Activated naive CD8-positive, alpha-beta T cell treated with anti-CD3 and anti-CD28 coated beads, Interleukin-2, amount 50 U/mL, for 24 hours (primary cell): ENCODE results near the gene POLG2.

Experiments used
- ATAC-seq: fragments of 150-1000 bp; cut with Tn5 transposase; one replicate; pipeline ENCODE4 v1.10.0; 2021
- DNase-seq: peaks from one replicate; pipeline ENCODE4 v3.0.0; 2021
- H3K27ac Mint-ChIP-seq: one replicate; pipeline ENCODE4 v1.8.0; 2021; ENCODE audit warnings: mild to moderate bottlenecking, mixed read lengths
- H3K27me3 Mint-ChIP-seq: one replicate; pipeline ENCODE4 v1.8.0; 2021; ENCODE audit warnings: mixed read lengths
- H3K36me3 Mint-ChIP-seq: one replicate; pipeline ENCODE4 v1.8.0; 2021; ENCODE audit warnings: low read depth, mixed read lengths
- H3K4me1 Mint-ChIP-seq: one replicate; pipeline ENCODE4 v1.8.0; 2021; ENCODE audit warnings: mixed read lengths
- H3K4me3 Mint-ChIP-seq: one replicate; pipeline ENCODE4 v1.8.0; 2021; ENCODE audit warnings: mild to moderate bottlenecking, moderate library complexity, mixed read lengths
- H3K9me3 Mint-ChIP-seq: one replicate; pipeline ENCODE4 v1.8.0; 2021; ENCODE audit warnings: mixed read lengths

Gene POLG2

DNA sequence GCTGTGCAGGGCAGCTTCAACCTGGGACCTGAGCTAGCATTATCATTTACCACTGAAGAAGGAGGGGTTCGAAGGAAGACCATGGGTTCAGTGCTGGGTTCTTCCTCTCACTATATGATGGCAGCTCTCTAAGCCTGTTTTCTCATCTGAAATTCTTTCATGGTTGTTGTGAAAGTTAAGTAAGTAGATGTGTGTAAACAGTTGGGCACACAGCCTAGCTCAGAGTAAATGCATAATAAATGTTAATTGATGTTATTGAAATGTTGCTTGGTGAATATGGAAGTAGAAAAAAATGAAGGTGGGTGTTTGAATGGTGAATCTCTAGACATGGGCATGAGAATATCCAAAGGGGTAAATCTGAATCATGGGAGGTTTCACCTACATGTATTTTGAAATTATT, 19.0 kb upstream of the POLG2 start:
- ATAC-seq: no peak
- Mint-ChIP-seq H3K4me1 (peaks cover 20% of the 10 kb centered on the region), H3K27ac (no peak overlapping the region), H3K36me3 (peaks cover 33% of the 10 kb centered on the region), H3K27me3 (no peaks in the 10 kb centered on the region), H3K9me3 (no peaks in the 10 kb centered on the region), H3K4me3 (no peak overlapping the region)
- DNase-seq: no peak

DNA sequence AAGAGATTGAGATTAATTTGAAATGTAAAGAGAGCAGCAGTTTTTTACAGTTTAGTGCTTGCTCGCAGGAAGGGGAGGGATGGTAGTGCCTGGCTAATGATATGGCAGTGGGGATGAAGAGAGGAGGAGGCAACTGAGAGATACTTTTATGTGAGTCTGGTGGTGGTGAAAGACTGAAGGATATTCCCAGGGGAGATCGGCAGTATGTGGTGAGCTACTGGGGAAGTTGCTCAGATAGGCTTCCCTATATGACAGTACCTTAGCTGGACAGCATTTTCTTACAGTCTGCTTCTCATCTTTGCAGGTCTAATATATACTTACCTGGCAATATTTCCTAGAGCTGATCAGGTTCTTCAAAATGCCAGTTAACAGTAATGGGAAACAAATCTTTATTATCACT, 18.6 kb upstream of the POLG2 start:
- Mint-ChIP-seq H3K4me1 (peaks cover 20% of the 10 kb centered on the region), H3K27ac (no peak overlapping the region)
- ATAC-seq: no peak

DNA sequence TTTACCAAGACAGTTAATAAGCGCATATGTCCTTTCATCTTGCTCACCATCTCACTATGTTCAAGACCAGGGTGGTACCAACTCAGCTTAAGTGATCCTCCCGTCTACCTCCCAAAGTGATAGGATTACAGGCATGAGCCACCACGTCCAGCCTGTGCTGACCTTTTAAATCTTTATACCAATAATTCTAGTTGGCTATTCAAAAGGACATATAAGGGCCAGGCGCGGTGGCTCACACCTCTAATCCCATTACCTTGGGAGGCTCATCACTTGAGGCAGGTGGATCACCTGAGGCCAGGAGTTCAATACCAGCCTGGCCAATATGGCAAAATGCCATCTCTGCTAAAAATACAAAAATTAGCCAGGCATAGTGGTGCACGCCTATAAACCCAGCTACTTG, 12.3 kb upstream of the POLG2 start:
- DNase-seq (no peak), ATAC-seq (no peak)
- peaks cover 43% of the 10 kb centered on the region for H3K4me1 Mint-ChIP-seq
- H3K9me3 Mint-ChIP-seq: no peaks in the 10 kb centered on the region
- no peak overlapping the region for H3K27ac Mint-ChIP-seq
- H3K27me3 Mint-ChIP-seq: peaks cover 3% of the 10 kb centered on the region
- no peak overlapping the region for H3K4me3 Mint-ChIP-seq
- peaks cover 58% of the 10 kb centered on the region for H3K36me3 Mint-ChIP-seq

More for the DNA sequence above, 18.6 kb upstream of the POLG2 start:
- Mint-ChIP-seq H3K4me3 (no peak overlapping the region), H3K9me3 (no peaks in the 10 kb centered on the region), H3K36me3 (peaks cover 36% of the 10 kb centered on the region), H3K27me3 (no peaks in the 10 kb centered on the region)
- no peak for DNase-seq

DNA sequence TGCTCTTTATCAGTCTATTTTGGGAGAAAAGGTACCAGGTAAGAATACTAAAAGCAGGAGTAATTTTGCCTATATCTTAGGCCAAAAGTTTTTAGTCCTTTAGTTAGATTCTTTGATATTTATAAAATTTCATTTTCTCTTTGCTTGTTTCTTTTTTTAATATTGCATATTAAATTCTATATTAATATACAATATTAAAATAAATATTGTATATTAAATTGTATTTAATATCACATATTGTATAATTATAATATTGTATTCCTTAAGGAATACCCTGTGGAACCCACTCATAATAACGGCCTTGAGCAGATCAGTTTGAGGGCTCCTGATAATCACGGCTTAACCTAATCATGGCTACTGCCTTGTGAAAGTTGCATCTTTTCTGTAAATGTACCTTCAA, 11.8 kb upstream of the POLG2 start:
- Mint-ChIP-seq H3K36me3 (peaks cover 61% of the 10 kb centered on the region), H3K4me1 (peaks cover 48% of the 10 kb centered on the region), H3K4me3 (peak overlapping the region; percentile 100), H3K27me3 (peaks cover 3% of the 10 kb centered on the region), H3K9me3 (no peaks in the 10 kb centered on the region), H3K27ac (no peak overlapping the region)
- ATAC-seq (no peak), DNase-seq (no peak)

DNA sequence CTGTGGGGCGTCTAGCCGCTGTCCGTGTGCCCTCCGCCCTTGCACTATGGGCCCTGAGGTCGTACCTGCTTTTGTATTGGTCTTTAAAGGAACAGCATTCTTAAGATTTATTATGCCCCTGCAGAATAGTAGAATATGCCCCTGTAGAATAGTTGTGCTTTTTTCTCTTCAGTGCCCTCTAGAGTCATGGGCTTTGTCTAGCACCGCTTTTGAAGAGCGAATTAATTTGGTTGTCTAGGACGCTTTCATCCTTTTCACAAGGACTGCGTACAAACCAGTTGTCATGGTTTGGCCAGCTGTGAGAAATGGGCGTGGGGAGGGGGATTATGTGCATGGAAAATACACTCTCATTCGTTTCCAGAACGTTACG, 10.5 kb upstream of the POLG2 start:
- peaks cover 3% of the 10 kb centered on the region for H3K27me3 Mint-ChIP-seq
- H3K4me3 Mint-ChIP-seq: peak overlapping the region; percentile 100
- H3K27ac Mint-ChIP-seq: peak overlapping the region; percentile 100
- H3K9me3 Mint-ChIP-seq: no peaks in the 10 kb centered on the region
- ATAC-seq: peak; percentile 22
- DNase-seq: peak; percentile 17
- H3K36me3 Mint-ChIP-seq: peaks cover 67% of the 10 kb centered on the region
- H3K4me1 Mint-ChIP-seq: peaks cover 57% of the 10 kb centered on the region

DNA sequence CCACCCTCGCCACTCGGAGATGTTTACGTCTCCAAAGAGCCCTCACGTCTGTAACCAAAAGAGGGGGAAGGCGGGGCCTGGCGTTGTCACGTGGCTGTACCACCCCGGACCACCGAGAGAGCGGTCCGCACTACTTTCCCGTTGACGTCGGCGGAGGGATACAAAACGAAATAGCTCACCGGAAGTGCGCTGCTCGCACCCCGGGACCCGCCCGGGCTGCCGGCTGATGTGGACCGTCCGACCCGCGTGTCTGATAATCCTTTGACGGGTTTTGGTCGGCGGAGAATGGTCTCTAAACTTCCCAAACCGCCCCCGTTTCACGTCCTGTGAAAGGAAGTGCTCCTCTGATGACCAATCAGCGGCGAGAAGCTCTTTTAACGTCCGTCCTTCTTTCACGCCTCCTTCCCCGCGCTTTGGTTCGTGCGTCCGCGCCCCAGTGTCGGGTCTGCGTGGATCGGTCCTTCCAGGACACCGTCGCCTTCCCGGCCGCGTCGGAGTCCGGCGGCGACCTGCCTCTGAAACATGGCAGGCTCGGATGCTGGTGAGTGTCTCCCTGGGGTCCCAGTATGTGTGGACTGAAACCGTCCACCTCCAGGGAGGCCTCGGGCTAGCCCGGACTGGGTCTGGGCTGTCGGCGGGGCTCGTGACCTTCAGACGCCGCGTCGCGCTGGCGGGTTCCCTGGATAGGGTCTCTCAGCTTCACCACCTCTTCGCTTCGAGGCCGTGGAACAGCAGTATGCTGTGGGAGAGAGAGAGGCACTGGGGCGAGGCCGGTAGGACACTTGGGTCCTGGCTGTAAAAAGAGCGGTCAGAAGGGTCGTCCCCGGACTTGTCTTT, 9.9 kb upstream of the POLG2 start, which contains the start of gene CEP95:
TSS of gene CEP95 (plus strand) at position 402 of the 837 bp plus-strand sequence. CDS start at position 523, 121 bp downstream.
- H3K36me3 Mint-ChIP-seq: peaks cover 69% of the 10 kb centered on the region
- H3K4me3 Mint-ChIP-seq: peak within 1 kb of the TSS; percentile 100
- H3K4me1 Mint-ChIP-seq: peaks cover 62% of the 10 kb centered on the region
- peak; percentile 62 for ATAC-seq
- peak within 1 kb of the TSS; percentile 100 for H3K27ac Mint-ChIP-seq
- DNase-seq: peak; percentile 96
- peaks cover 3% of the 10 kb centered on the region for H3K27me3 Mint-ChIP-seq
- no peaks in the 10 kb centered on the region for H3K9me3 Mint-ChIP-seq

DNA sequence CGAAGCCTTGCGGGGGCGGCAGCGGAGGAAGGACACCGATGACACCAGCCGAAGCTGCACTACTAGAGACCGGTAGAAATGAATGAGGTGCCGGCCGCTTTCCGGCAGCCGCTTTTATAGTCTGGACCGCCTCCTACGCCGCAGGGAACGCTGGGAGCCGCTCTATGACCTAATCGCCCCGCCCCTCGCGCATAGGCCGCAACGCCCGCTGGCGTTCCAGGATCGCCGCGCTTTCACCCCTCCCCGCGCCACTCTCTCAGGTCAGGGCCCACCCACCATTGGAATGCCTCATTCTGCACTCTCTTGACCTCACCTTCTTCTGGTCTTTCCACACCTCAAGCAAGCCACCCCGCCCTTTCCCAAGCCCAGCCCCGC, 9.3 kb upstream of the POLG2 start, which contains the start of gene DDX5:
TSS of gene DDX5 (minus strand) at position 89 of the 375 bp plus-strand sequence. CDS start 170 bp downstream, outside the sequence.
- DNase-seq (peak; percentile 98), ATAC-seq (peak; percentile 71)
- Mint-ChIP-seq H3K27me3 (peaks cover 3% of the 10 kb centered on the region), H3K27ac (peak within 1 kb of the TSS; percentile 100), H3K4me1 (peaks cover 64% of the 10 kb centered on the region), H3K9me3 (no peaks in the 10 kb centered on the region), H3K36me3 (peaks cover 71% of the 10 kb centered on the region), H3K4me3 (peak within 1 kb of the TSS; percentile 100)

DNA sequence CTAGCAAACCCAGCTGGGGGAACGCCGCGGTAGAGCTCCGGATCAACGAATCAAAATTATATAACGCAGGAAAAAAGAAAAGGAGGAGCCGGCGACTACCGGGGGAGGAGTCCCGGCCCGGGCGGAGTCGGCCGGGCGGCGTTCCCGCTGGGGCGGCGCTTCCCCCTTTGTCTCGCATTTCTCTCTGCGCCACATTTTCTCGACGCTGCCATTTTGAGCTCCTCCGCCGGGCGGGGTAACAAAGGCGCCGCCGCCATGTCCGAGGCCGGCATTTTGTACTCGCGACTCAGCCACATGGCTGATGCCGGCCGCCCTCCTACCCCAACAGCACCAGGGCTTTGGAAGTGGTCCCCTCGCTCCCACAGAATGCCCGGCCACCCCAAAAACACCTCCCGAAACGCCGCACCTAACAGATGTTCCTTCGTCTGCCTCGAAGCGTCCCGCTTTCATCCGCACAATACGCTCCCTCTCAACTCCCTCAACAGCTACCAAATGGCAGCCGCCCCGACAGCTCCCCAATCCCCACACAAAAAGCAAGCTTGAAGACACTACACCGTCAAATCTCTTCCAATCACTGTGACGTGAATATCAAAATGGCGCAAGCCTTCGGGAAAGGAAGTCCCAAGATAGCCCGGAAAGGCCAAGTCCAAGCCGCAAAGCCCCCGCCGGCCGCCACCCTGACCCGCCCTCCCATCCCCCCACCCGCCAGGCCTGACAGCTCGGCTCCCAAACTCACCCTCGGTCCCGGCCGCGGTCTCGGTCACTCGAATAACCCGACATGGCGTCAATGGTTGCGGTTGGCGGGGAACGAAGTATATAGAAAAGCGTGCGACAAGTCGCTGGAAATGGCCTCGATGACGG, 8.7 kb upstream of the POLG2 start:
- H3K36me3 Mint-ChIP-seq: peaks cover 72% of the 10 kb centered on the region
- peak; percentile 83 for DNase-seq
- H3K27ac Mint-ChIP-seq: peak overlapping the region; percentile 100
- peak overlapping the region; percentile 100 for H3K4me3 Mint-ChIP-seq
- peaks cover 3% of the 10 kb centered on the region for H3K27me3 Mint-ChIP-seq
- H3K4me1 Mint-ChIP-seq: peaks cover 70% of the 10 kb centered on the region
- no peaks in the 10 kb centered on the region for H3K9me3 Mint-ChIP-seq
- ATAC-seq: peak; percentile 37

DNA sequence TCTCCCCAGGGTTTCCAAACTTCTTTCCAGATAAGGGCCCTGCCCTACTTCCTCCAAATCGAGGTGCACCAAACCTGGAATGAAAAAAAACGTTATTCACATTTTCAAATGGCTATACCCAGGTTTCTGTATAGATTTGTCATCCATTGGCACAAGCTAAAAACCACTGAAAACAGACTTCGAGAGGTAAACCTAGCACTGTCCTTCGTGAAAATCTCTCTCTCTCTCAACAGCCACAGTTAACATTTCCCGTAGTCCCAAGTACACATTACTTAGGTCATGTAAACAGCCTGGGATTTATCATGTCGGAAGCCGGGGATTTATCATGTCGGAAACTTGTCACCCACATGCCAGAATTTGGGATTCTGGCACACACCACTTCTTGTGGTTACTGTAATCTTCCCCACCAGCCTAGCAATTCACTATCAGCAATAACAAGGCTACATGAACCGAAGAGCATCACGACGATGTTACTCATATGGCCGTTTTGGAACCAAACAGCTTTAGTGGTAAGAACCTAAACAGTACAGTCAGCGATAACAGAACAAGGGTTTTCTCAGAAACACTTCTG, 8.0 kb upstream of the POLG2 start:
- no peak for DNase-seq
- no peaks in the 10 kb centered on the region for H3K9me3 Mint-ChIP-seq
- H3K36me3 Mint-ChIP-seq: peaks cover 74% of the 10 kb centered on the region
- no peak for ATAC-seq
- H3K27me3 Mint-ChIP-seq: peaks cover 3% of the 10 kb centered on the region
- peak overlapping the region; percentile 100 for H3K27ac Mint-ChIP-seq
- H3K4me3 Mint-ChIP-seq: peak overlapping the region; percentile 100
- peaks cover 76% of the 10 kb centered on the region for H3K4me1 Mint-ChIP-seq

DNA sequence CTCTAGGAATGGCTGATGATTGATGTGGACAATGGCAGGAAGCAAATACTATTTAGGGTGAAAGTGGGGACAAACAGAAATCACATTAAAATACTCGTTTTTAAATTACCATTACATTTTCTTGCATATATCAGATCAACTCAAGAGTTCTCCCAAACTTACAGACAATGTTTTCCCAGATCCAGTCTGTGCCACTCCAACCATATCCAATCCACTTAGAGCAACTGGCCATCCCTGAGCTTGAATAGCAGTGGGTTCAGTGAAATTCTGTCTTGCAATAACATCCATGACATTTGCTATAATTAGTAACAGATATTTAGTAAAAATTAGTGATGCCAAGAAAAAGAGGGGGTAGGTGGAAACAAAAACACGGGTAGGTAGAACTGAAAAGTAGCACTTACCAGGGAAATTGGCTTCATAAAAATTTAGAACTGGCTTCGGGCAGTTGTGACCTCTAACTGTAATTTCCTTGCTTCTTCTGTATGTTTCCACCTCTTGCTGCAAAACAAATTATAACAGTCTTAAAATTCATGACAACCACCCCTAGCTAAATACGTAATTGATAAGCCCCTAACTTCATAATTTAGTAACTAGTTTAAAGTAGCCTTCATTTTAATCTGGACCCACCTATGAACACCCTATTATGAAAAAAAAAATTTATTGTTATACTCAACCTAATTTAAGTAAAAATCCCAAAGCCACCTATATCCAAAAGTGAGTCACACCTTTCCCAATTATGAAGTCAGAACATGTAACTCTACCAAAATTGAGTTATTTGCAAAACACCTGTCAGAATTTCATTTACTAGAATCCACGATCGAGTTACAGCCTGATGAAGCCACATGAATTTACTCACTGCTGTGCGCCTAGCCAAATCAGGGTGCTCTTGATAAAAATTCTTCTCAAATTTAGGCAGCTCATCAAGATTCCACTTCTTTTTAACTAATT, 7.2 kb upstream of the POLG2 start:
- Mint-ChIP-seq H3K4me1 (peaks cover 80% of the 10 kb centered on the region), H3K27ac (peak overlapping the region; percentile 100), H3K9me3 (no peaks in the 10 kb centered on the region), H3K4me3 (peak overlapping the region; percentile 100), H3K27me3 (peaks cover 3% of the 10 kb centered on the region), H3K36me3 (peaks cover 79% of the 10 kb centered on the region)
- ATAC-seq (no peak), DNase-seq (no peak)

DNA sequence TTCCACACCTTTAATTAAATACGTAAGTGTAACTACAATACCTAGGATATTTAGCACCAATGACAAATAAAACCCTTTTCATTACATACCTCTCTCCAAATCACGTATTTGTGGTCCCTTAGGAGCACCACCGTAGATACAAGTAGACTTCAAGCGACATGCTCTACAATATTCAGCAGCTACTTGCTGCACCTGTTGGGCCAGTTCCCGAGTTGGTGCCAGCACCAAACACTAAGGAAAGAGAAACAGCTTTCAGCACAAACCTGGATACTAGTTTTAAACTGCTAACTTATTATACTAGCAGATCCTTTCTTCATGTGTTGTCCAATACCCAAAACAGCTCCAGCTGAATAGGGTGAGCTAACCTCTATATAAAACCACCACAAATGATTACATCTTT, 6.5 kb upstream of the POLG2 start:
- peaks cover 79% of the 10 kb centered on the region for H3K36me3 Mint-ChIP-seq

DNA sequence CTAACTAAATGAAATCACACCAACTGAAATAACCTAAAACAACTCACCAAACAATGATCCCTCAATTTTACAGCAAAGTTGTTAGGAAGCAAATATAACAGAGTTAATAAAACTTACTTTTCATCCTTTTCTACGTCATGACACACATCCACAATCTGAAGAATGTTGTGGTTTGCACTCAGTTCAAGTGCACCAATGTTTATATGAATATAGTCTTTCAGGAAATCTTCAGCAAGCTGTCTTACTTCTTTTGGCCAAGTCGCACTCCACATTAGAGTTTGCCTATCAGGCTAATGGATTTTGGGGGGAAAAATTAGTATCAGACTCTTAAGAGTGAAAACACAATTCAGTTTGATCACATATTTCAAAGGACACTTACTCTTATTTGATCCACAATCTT, 6.0 kb upstream of the POLG2 start:
- peak overlapping the region; percentile 42 for H3K27ac Mint-ChIP-seq
- H3K4me1 Mint-ChIP-seq: peaks cover 83% of the 10 kb centered on the region
- no peak for DNase-seq
- peaks cover 3% of the 10 kb centered on the region for H3K27me3 Mint-ChIP-seq
- H3K9me3 Mint-ChIP-seq: no peaks in the 10 kb centered on the region
- peak overlapping the region; percentile 33 for H3K4me3 Mint-ChIP-seq
- no peak for ATAC-seq
- peaks cover 84% of the 10 kb centered on the region for H3K36me3 Mint-ChIP-seq

More for the DNA sequence above, 6.5 kb upstream of the POLG2 start:
- Mint-ChIP-seq H3K4me1 (peaks cover 82% of the 10 kb centered on the region), H3K4me3 (peak overlapping the region; percentile 33), H3K9me3 (no peaks in the 10 kb centered on the region), H3K27ac (peak overlapping the region; percentile 42), H3K27me3 (peaks cover 3% of the 10 kb centered on the region)
- no peak for DNase-seq
- ATAC-seq: no peak

DNA sequence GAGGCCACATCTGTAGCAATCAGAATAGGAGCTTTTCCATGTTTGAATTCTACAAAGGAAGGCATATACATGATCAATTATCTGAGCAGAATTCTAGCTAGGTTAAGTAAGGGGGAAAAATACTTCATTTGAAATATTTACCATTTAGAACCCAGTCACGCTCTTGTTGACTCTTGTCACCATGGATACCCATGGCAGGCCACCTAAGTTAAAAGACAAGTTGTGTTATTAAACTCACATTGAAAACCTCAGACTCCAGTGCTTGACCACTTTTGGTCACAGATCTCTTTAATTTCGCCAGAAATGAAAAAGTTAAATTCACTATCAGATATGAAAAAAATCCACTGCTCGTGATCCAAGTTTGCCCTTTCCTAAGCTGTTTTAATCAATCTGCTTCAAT, 5.2 kb upstream of the POLG2 start:
- H3K27me3 Mint-ChIP-seq: peaks cover 5% of the 10 kb centered on the region
- H3K27ac Mint-ChIP-seq: peak overlapping the region; percentile 42
- ATAC-seq (no peak), DNase-seq (no peak)
- peaks cover 85% of the 10 kb centered on the region for H3K4me1 Mint-ChIP-seq
- no peak overlapping the region for H3K4me3 Mint-ChIP-seq
- H3K36me3 Mint-ChIP-seq: peaks cover 83% of the 10 kb centered on the region
- no peaks in the 10 kb centered on the region for H3K9me3 Mint-ChIP-seq
